BE2C (cell line): ENCODE data around the gene MRPL51.

Experiments
- DNase-seq: peaks from one replicate; pipeline ENCODE4 v3.0.0-alpha.2; 2020
- H3K27me3 ChIP-seq: fragments of 250-450 bp; sonication (Bioruptor Pico); 2 replicates; pipeline ENCODE4 v1.5.1; 2020; ENCODE audit warnings: mild to moderate bottlenecking
- H3K36me3 ChIP-seq: fragments of 250-450 bp; sonication (Bioruptor Pico); 2 replicates; pipeline ENCODE4 v1.5.1; 2020; ENCODE audit warnings: mild to moderate bottlenecking
- H3K4me1 ChIP-seq: fragments of 250-450 bp; sonication (Bioruptor Pico); 2 replicates; pipeline ENCODE4 v1.5.1; 2020
- H3K4me3 ChIP-seq: 2 replicates; pipeline ENCODE4 v1.5.1; 2011; ENCODE audit warnings: low read depth, low read length
- H3K9me3 ChIP-seq: fragments of 250-450 bp; sonication (Bioruptor Pico); 2 replicates; pipeline ENCODE4 v1.5.1; 2020
- CTCF ChIP-seq: IDR thresholded peaks from 2 replicates; pipeline ENCODE4 v1.5.1; 2012; ENCODE audit warnings: mild to moderate bottlenecking, low read depth, low read length

Gene MRPL51

GRCh38 chr12:6458281-6459003, 34.6 kb downstream of the MRPL51 start:
- no peaks in the 10 kb centered on the region for H3K27me3 ChIP-seq
- no peaks in the 10 kb centered on the region for H3K9me3 ChIP-seq
- DNase-seq, result no peak
- H3K36me3 ChIP-seq, result peaks cover 32% of the 10 kb centered on the region
- H3K4me1 ChIP-seq, result no peaks in the 10 kb centered on the region
- no peak for TF ChIP-seq CTCF
- H3K4me3 ChIP-seq, result no peak overlapping the region

GRCh38 chr12:6457220-6457945, 35.7 kb downstream of the MRPL51 start:
- Histone ChIP-seq H3K36me3 (peaks cover 23% of the 10 kb centered on the region), H3K4me3 (no peak overlapping the region), H3K9me3 (no peaks in the 10 kb centered on the region), H3K4me1 (peaks cover 5% of the 10 kb centered on the region), H3K27me3 (no peaks in the 10 kb centered on the region)
- no peak for TF ChIP-seq CTCF
- no peak for DNase-seq

- DNase-seq, result no peak
- TF ChIP-seq CTCF, result no peak
- peaks cover 6% of the 10 kb centered on the region for H3K36me3 ChIP-seq
- H3K27me3 ChIP-seq, result no peaks in the 10 kb centered on the region
- peak overlapping the region; percentile 91 for H3K4me3 ChIP-seq
- no peaks in the 10 kb centered on the region for H3K9me3 ChIP-seq
- peaks cover 12% of the 10 kb centered on the region for H3K4me1 ChIP-seq
Measured at GRCh38 chr12:6452944-6453630, 40.0 kb downstream of the MRPL51 start.

GRCh38 chr12:6452245-6452943, 40.7 kb downstream of the MRPL51 start:
- peaks cover 12% of the 10 kb centered on the region for H3K4me1 ChIP-seq
- DNase-seq, result no peak
- H3K4me3 ChIP-seq, result peak overlapping the region; percentile 91
- H3K36me3 ChIP-seq, result no peaks in the 10 kb centered on the region; the same call in none of the 2 replicates
- no peaks in the 10 kb centered on the region for H3K9me3 ChIP-seq
- TF ChIP-seq CTCF, result no peak
- H3K27me3 ChIP-seq, result no peaks in the 10 kb centered on the region

GRCh38 chr12:6451348-6452244, 41.5 kb downstream of the MRPL51 start, which contains the start of gene TAPBPL:
TAPBPL (plus strand) TSS chr12:6452042; CDS start chr12:6452249, 207 bp downstream.
- DNase-seq, result peak; percentile 91
- Histone ChIP-seq H3K4me1 (peaks cover 12% of the 10 kb centered on the region), H3K27me3 (no peaks in the 10 kb centered on the region), H3K36me3 (no peaks in the 10 kb centered on the region; the same call in 1 of the 2 replicates), H3K4me3 (peak within 1 kb of the TSS; percentile 91), H3K9me3 (no peaks in the 10 kb centered on the region)
- no peak for TF ChIP-seq CTCF
